NCI-H2227 (cell line): Measurements from ENCODE around the gene HNRNPA2B1.
"Not testable (repeated sequence)": the region's sequence is repeated elsewhere in the genome, so short reads cannot be mapped to it uniquely, and the experiment has no call there.

Experiments
- DNase-seq: peaks from one replicate; lab custom pipeline; 2025; ENCODE audit not compliant: unreplicated experiment; lab: John Stamatoyannopoulos, UW

HNRNPA2B1 gene

DNA sequence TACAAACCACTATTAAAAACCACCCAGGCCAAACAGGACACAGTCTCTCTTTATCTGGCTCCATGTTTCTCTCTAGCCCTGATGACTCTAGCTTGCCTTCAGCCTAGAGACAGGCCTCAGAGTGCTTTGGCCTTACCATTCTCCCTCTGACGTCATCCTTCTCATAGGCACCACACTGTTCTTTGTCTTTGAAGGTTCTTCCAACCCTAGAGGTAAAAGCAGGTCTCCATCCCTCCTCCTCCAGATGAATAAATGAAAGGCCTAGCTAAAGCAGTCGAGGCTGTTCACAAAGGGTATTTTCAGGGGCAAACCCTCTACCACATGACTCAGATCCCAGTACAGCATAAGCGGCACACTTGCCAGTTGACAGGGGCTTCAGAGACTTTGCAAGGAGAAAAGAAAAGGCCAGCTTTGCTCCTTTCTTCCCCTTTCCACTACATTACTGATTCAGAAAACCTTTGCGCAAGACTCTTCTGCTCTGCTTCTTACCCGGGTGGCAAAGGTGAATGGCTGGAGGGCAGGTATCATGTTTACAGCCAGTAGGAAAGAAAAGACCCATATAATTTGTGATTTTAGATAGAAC, 33.8 kb downstream of the HNRNPA2B1 start:
- DNase-seq = no peak

DNA sequence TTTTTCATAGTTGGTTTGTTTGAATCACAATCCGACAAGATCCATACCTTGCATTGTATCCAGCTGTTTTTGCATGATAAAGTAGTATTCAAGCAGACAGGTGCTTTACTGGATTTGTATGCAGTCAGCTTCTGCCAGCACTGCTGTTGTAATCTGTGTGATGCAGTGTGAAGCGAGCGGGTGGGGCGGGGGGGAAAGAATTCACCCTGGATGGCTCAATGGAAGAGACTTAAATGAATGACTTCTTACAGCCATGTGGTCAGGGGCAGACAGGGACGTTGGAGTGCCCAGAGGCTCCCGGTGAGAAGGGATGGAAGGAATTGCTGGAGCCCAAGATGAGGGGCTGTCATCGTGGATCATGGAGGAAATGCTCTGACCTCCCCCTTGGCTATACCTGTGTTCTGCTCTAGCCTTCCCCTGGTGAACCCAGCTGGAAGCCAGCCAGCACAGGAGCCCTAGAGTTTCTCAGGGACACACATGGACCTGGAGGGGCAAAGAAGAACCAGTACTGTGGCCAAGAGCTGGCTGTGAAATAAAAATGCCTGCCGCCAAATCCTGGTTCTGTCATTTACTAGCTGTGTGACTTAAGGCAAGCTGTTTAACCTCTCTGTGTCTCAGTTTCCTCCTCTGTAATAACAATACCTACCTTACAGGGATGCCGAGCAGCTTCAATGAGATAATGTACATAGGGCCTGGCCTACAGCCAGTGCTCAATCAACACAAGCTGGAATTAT, 34.4 kb downstream of the HNRNPA2B1 start:
- no peak for DNase-seq

DNA sequence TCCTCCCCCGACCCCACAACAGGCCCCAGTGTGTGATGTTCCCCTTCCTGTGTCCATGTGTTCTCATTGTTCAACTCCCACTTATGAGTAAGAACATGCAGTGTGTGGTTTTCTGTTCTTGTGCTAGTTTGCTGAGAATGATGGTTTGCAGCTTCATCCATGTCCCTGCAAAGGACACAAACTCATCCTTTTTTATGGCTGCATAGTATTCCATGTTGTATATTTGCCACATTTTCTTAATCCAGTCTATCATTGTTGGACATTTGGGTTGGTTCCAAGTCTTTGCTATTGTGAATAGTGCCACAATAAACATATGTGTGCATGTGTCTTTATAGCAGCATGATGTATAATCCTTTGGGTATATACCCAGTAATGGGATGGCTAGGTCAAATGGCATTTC, 36.7 kb downstream of the HNRNPA2B1 start:
- DNase-seq = not testable (repeated sequence)

DNA sequence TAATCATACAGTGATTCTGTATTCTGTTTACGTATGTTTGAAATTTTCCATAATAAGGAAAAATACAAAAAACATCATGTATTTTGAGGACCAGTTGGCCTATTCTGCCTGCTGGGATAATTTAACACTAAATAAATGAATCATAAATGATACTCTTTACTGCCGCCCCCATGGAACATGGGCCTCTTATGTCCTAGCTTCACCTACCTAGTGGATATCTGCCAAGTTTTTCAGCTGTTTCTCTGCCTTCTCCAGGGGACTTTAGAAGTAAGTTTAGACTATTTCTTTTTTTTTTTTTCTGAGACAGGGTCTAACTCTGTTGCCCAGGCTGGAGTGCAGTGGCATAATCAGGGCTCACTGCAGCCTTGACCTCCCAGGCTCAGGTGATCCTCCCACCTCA, 38.1 kb downstream of the HNRNPA2B1 start:
- no peak for DNase-seq

DNA sequence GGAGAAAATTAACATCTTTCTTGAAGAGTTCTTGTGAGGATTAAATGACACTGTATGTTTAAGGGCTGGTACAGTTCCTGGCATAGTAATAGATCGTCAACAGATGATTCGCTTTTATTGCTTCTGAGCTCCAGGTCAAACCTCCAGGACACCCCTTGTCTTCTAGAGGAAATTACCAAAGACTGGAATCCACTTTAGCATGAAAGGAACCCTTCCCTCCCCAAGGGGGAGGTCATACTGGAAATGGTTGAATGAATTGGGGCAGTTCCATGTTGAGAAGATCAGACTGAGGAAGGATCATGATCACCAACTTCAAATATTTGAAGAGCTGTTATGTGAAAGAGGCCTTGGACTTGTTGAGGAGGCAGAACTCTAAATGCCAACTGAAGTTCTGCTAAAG, 39.6 kb downstream of the HNRNPA2B1 start:
- DNase-seq = no peak

DNA sequence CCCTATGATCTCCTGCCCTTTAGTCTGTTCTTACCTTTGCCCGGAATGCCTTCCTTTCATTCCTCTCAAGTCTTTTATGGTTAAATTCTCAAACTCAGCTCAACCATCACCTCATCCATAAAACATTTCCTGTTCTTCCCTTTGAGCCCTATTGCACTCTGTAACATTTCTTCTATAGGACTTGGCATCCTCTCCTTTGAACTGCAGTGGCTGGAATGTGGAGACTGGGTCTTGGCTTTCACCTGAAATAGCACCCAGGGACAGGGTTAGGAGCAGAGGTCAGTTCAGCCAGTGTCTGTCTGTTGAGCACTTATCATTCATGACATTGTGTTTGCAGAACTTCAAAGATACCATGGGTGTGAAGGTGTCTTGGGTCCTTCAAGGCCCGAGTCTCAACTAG, 41.3 kb downstream of the HNRNPA2B1 start:
- no peak for DNase-seq

DNA sequence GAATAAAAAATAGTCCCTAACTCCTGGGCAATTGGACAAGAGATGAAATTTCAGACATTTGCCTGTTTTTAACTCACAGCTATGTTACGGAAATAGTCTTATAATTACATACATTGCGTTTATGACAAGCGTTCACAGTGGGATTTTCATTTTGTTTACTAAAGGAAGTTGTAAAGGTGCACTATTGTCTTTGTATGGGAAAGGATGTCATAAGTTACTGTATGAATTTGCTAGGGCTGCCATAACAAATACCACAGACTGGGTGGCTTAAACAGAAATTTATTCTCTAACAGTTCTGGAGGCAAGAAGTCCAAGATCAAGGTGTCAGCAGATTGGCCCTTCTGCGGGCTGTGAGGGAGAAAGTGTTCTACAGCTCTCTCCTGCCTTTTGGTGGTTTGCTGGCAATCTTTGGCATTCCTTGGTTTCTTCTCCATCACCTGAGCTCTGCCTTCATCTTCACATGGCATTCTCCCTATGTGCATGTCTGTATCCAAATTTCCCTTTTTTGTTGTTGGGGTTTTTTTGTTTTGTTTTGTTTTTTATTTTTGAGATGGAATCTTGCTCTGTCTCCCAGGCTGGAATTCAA, 42.9 kb downstream of the HNRNPA2B1 start:
- no peak for DNase-seq

DNA sequence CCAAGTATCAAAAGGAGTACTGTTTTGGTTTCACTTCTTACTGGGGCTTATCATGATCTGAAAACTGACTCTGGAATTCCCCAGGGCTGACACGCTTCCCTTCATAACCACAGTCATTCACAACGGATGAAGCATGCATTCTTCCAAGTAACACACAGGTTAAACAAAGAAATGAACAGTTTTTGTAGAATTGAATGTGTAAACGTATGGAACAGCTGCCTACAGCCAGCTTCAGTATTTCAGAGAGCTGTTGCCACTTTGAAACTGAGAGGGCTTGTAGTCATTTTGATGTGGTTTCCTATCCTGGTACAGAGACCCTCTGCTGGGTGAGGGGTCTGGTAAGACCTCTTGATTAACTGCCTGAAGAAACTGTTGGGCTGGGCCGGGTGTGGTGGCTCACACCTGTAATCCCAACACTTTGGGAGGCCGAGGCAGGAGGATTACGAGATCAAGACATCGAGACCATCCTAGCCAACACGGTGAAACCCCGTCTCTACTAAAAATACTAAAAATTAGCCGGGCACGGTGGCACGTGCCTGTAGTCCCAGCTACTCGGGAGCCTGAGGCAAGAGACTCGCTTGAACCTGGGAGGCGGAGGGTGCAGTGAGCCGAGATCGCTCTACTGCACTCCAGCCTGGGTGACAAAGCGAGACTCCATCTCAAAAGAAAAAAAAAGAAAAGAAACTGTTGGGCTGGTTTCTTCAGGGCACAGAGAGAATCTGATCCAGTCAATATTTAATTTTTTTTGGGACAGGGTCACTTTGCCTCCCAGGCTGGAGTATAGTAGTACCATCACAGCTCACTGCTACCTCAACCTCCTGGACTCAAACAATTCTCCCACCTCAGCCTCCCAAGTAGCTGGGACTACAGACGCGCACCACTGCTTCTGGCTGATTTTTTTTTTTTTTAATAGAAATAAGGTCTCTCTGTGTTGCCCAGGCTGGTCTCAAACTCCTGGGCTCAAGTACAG, 43.8 kb downstream of the HNRNPA2B1 start:
- no peak for DNase-seq

DNA sequence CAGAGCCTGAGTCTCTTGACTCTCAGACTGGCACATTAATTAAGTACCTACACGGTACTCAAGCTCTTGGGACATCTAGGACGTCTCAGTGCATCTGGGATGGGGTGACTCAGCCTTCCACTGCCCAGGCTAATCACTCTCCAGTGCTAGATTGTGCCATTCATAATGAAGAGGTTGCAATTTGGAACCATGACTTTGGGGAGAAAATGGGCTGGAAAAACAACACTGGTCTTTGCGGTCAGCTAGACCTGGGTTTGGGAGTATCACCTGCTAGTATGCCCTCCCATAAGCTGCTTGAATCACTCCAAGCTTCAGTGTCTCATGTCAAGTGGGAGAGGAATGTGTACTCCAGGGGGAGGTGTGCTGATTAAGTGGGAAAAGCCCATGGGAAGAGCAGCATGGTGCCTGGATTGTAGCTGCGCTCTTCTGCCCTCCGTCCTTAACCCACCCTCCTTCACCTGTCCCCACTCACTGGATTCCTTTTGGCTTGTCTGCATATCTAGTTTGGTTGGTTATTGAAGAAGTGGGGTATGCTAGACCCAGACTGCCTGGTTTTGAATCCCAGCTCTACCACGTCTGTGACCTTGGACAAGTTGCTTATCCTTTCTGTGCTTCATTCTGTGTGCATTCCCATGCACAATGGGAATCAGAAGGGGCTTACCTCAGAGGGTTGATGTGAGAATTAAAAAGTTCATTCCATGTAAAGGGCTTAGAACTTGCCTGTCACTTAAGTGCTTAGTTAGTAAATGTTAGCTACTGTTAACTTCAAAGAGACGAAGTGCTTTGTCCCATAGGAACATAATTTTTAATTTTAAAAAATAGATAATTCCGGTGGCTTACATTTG, 44.8 kb downstream of the HNRNPA2B1 start:
- DNase-seq = peak; percentile 17

DNA sequence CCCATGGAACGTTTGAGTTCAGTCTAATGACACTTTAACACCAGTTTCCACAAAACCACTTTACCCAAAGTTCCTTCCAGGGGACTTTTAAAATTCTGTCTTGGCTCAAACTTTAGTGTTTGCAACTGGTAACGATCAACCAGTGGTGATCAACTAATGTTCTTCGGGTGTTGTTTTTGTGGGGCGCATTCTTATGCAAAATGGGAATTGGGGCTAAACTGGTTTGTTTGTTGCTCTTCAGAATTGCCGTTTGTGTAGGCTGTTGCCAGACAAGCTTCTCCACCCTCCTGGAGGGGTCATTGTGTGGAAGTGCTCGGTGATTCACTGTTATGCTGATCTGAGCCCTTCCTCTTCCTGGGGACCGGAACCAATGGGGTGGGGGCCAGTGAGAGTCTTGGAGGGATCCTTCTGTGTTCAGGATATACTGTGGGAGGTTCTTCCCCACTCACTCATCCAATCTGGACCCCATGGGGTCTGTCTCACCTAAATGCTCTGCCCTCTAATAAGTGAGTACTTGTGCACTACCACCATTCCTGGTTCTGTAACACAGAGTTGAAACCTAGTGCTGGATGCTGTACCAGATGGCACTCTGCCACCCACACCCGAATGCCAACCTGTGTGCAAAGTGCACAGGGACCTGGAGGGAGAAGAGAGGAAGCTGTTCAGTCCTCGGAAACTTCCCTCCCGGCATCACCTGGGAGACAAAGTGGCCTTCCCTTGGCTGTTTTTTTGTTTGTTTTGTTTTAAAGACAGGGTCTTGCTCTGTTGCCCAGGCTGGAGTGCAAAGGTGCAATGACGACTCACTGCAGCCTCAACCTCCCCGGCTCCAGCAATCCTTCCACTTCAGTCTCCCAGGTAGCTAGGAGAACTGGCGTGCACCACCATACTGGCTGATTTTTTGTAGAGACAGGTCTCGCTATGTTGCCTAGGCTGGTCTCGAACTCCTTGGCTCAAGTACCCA, 46.4 kb downstream of the HNRNPA2B1 start:
- DNase-seq = no peak

DNA sequence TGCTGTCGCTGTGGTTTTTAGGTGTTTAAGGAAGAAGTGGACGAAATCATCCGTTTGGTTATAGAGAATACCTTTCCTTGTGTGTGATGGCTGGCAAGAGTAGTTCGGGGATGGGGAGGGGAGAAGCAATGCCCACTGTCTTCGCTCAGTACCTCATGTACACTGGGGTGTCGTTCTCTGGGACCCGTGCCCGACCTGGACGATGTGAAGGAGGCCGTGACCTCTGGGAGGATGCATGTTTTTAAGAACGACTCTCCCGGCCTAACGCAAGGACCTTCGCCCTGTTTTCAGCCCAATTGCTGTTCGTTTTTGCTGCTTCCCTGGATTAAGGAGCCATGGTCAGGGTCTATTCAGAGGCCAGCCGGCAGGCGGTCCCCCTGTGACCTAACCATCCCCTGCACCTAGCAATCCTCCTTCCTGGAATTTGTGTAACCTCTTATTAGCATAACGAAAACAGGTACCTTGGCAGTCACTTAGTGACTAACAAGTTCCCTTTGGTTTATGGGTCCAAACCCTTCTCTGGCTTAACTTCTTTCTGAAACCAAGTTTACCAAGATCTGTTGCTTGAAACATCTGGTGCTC, 47.2 kb downstream of the HNRNPA2B1 start:
- no peak for DNase-seq

DNA sequence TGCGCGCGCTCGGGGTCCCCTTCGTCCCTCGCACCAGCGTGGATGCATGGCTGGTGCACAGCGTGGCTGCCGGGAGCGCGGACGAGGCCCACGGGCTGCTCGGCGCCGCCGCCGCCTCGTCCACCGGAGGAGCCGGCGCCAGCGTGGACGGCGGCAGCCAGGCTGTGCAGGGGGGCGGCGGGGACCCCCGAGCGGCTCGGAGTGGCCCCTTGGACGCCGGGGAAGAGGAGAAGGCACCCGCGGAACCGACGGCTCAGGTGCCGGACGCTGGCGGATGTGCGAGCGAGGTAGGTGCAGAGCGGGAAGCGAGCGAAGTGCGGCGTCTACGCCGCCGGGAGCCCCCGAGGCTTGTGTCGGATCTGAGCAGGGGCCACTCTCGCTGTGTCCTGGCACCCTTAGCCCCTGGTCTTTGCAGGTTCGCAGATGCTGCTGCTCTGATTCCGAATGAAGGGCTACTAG, 47.7 kb downstream of the HNRNPA2B1 start:
- peak; percentile 51 for DNase-seq

DNA sequence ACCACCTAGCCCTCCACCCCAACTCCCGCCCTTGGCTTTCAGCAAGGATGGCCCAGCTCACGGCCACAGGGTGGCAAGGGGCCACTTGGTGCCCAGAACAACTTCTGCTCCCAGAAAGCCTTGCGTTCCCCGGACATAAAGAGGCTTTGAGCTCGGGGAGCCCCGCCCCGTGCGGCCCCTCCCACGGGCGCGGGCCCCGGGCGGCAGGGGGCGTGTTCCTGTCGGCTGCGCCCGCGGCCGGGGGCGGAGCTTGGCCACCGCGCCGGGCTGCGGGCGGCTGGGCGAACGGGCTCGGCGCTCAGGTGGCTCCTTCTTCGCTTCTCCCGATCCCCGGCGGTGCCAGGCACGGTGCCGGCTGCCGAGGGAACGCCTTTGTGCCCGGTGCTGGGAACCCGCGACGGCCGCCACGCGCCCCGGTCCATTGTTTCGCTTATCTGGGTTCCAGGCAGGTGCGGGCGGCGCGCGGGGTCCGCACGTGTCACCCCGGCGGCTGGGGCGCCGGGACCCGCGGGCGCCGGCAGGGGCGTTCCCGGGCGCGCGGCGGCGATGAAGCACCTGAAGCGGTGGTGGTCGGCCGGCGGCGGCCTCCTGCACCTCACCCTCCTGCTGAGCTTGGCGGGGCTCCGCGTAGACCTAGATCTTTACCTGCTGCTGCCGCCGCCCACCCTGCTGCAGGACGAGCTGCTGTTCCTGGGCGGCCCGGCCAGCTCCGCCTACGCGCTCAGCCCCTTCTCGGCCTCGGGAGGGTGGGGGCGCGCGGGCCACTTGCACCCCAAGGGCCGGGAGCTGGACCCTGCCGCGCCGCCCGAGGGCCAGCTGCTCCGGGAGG, 48.4 kb downstream of the HNRNPA2B1 start, which contains the start of gene NFE2L3:
TSS of gene NFE2L3 (plus strand) at position 246 of the 829 bp plus-strand sequence. CDS start at position 547, 301 bp downstream.
- DNase-seq = peak; percentile 91

DNA sequence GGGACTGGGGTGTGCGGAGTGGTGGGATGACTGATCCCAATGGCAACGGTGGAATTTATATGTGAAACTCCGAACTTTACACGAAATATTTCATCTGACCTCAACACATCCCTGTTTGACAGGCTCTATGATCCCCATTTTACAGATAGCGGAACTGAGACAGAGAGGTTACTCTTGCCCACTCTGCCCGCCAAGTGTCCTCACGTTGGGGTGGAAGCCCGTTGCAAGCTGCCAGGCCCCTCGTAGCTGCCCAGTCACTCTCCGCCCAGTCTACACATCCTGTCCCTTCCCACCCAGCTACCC, 48.9 kb downstream of the HNRNPA2B1 start:
- DNase-seq = no peak

DNA sequence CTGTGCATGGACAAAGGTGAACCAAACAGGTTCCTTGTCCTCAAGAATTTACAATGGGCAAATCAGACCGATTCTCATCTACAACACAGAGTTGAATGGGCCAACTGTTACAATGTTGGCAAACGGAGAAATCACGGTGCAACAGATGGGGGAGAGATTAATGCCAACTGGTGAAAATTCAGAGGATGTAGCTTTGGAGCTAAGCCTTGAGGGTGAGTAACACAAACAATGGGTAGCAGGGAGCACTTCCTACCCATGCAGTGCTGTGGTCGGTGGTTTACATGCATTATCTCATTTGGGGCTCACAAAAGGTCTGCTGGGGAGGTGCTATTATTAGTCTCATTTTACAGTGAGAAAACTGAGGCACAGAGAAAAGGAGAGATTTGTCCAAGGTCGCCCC, 49.5 kb downstream of the HNRNPA2B1 start:
- DNase-seq = no peak

DNA sequence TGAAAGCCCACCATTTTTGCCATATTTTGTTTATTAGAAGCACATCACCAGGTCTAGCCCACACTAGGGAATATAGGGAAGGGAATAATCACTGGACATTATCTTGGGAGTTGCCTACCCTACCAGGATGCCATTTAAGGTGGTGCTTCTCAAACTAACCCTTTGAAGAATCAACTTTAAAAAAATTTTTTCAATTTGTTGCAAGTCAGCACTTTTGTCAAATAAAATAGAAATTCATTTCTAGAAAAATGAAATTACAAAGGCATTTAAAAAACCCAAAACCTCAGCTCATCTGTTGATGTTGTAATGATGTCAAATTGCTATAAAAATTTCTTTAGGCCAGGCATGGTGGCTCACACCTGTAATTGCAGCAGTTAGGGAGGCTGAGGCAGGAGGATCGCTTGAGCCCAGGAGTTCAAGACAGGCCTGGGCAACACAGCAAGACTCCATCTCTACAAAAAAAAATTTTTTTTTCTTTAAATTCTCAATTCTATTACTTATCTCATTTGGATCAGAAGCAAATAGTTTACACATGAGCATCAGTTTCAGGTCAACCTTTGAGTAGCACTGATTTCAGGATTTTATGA, 51.1 kb downstream of the HNRNPA2B1 start:
- DNase-seq = no peak

DNA sequence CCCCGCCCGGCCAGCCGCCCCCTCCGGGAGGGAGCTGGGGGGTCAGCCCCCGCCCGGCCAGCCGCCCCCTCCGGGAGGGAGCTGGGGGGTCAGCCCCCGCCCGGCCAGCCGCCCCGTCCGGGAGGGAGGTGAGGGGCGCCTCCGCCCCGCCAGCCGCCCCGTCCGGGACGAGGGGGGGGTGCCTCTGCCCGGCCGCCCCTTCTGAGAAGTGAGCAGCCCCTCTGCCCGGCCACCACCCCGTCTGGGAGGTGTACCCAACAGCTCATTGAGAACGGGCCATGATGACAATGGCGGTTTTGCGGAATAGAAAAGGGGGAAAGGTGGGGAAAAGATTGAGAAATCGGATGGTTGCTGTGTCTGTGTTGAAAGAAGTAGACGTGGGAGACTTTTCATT, 52.2 kb downstream of the HNRNPA2B1 start:
- not testable (repeated sequence) for DNase-seq
